ENCODE results near the gene APOE. TPM values are rescaled to one million over a fixed set of nuclear protein-coding genes. Genes with fewer than 3 reads are reported as not detected.

APOE gene
- total RNA-seq, 1 experiment from 2014 or later = 530 TPM

DNA sequence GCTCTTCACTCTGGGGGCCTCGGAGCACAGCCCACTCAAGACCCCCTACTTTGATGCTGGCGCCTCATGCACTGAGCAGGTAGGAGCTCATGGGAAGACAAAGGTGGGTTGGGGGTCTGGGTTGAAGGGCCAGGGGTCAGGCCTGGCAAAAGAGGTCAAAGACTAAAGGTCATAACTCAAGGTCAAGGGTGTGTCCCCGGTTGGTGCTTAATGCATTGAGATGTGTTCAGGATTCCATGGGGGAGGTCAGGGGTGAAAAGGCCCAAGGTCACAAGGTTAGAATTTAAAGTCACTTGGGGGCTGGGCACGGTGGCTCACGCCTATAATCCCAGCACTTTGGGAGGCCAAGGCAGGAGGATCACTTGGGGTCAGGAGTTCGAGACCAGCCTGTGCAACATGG, 19.5 kb upstream of the APOE start:
- Histone ChIP-seq H2BK12ac (ENCODE audit: insufficient read length, low read depth, low read length) (no peak overlapping the region), H2BK5ac (ENCODE audit: insufficient read length, low read length) (no peak overlapping the region), H3K23me2 (ENCODE audit: insufficient read length, low read depth, low read length, poor library complexity, severe bottlenecking) (no peaks in the 10 kb centered on the region), H3T11ph (ENCODE audit: low read length) (no peak overlapping the region), H2BK120ac (ENCODE audit: low read depth, low read length, poor library complexity, severe bottlenecking) (no peak overlapping the region), H4K5ac (ENCODE audit: insufficient read length, low read depth, low read length) (no peak overlapping the region), H2BK20ac (ENCODE audit: low read depth, low read length, poor library complexity, severe bottlenecking) (no peak overlapping the region), H4K8ac (replicated peaks; ENCODE audit: insufficient read length, low read depth, low read length) (no peak overlapping the region), H3K9ac (ENCODE audit: extremely low read depth, insufficient read length, low read length) (no peak overlapping the region), H3K9me3 (ENCODE audit: control insufficient read depth, low read depth, low read length) (no peaks in the 10 kb centered on the region), H3K79me1 (ENCODE audit: insufficient read depth, low read depth, low read length, poor library complexity, severe bottlenecking) (no peaks in the 10 kb centered on the region), H3K4me2 (ENCODE audit: insufficient read depth, insufficient read length, low read length) (no peak overlapping the region), H2BK15ac (ENCODE audit: low read depth, low read length) (no peak overlapping the region), H3K79me2 (ENCODE audit: insufficient read depth, low read length) (no peaks in the 10 kb centered on the region), H4K91ac (ENCODE audit: insufficient read length, low read depth, low read length) (no peak overlapping the region), H3K56ac (ENCODE audit: insufficient read length, low read depth, low read length) (no peak overlapping the region), H3K4me1 (ENCODE audit: insufficient read depth, low read length) (no peaks in the 10 kb centered on the region), H2AFZ (ENCODE audit: low read length) (no peak overlapping the region), H3K27me3 (ENCODE audit: insufficient read depth, low read length) (no peaks in the 10 kb centered on the region), H3K4ac (ENCODE audit: low read depth, low read length) (no peak overlapping the region), H4K20me1 (ENCODE audit: control insufficient read depth, insufficient read depth, insufficient read length) (no peaks in the 10 kb centered on the region), H3K18ac (ENCODE audit: insufficient read length, low read depth, low read length) (no peak overlapping the region), H3K23ac (ENCODE audit: insufficient read length, low read depth, low read length) (no peak overlapping the region), H3K14ac (ENCODE audit: insufficient read depth, low read length) (no peak overlapping the region), H2AK5ac (ENCODE audit: insufficient read length, low read length) (no peak overlapping the region), H3K27ac (ENCODE audit: insufficient read length, low read depth, low read length) (no peak overlapping the region)
- H3K27me3 Mint-ChIP-seq (ENCODE audit: low read depth) = no peaks in the 10 kb centered on the region; the same call in 1 of the 2 replicates
- WGBS (ENCODE audit: extremely low coverage, insufficient read length, low lambda C conversion rate) = no CpG with 5 or more reads among the region's 6 CpGs
- H3K4me1 Mint-ChIP-seq = peaks cover 12 to 29% of the 10 kb centered on the region in 2 experiments
- peaks cover 24 to 57% (median 52%) of the 10 kb centered on the region in 3 experiments for H3K36me3 Mint-ChIP-seq (ENCODE audit: insufficient read depth in 1 of 3, low read depth in 3 of 3)
- H3K27ac Mint-ChIP-seq = no peak overlapping the region
- H3K9me3 Mint-ChIP-seq = no peaks in the 10 kb centered on the region
- no peak for DNase-seq
- TF ChIP-seq, protein P1, sequence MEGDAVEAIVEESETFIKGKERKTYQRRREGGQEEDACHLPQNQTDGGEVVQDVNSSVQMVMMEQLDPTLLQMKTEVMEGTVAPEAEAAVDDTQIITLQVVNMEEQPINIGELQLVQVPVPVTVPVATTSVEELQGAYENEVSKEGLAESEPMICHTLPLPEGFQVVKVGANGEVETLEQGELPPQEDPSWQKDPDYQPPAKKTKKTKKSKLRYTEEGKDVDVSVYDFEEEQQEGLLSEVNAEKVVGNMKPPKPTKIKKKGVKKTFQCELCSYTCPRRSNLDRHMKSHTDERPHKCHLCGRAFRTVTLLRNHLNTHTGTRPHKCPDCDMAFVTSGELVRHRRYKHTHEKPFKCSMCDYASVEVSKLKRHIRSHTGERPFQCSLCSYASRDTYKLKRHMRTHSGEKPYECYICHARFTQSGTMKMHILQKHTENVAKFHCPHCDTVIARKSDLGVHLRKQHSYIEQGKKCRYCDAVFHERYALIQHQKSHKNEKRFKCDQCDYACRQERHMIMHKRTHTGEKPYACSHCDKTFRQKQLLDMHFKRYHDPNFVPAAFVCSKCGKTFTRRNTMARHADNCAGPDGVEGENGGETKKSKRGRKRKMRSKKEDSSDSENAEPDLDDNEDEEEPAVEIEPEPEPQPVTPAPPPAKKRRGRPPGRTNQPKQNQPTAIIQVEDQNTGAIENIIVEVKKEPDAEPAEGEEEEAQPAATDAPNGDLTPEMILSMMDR (conservative IDR thresholded peaks at IDR 0.05) = no peak
- H3K4me3 Mint-ChIP-seq = no peak overlapping the region
